Neural cell (in vitro differentiated cells): ENCODE measurements around the gene WDR82. TPM values are rescaled to one million over a fixed set of nuclear protein-coding genes. Genes with fewer than 3 reads are reported as not detected.

Experiments
- H2AFZ ChIP-seq: fragments of 200-600, 300-800 bp; sonication (generic), shearing (Covaris generic); 2 replicates; pipeline ENCODE4 v1.6.0; 2014; ENCODE audit warnings: low read depth, mild to moderate bottlenecking, antibody characterized with exemption, low read length, moderate library complexity
- H3F3A ChIP-seq: fragments of 200-600 bp; shearing (Covaris generic); 2 replicates; pipeline ENCODE4 v1.6.1; 2016; ENCODE audit warnings: mild to moderate bottlenecking, moderate library complexity, mixed read lengths, antibody characterized with exemption, low read length; ENCODE audit not compliant: insufficient read depth, poor library complexity, severe bottlenecking
- H3K27ac ChIP-seq: fragments of 200-600, 300-800 bp; sonication (generic), shearing (Covaris generic); 2 replicates; pipeline ENCODE4 v1.5.1; 2014; ENCODE audit warnings: mild to moderate bottlenecking, low read length, moderate library complexity
- H3K27me3 ChIP-seq: fragments of 300-800, 200-600 bp; sonication (generic), shearing (Covaris generic); 2 replicates; pipeline ENCODE4 v1.6.0; 2014; ENCODE audit warnings: mild to moderate bottlenecking, low read depth, low read length, moderate library complexity; ENCODE audit not compliant: insufficient read depth
- H3K36me3 ChIP-seq: fragments of 300-800, 200-600 bp; sonication (generic), shearing (Covaris generic); 2 replicates; pipeline ENCODE4 v1.5.1; 2014; ENCODE audit warnings: mild to moderate bottlenecking, antibody characterized with exemption, low read length, moderate library complexity; ENCODE audit not compliant: insufficient read depth
- H3K4me2 ChIP-seq: fragments of 300-800, 200-600 bp; sonication (generic), shearing (Covaris generic); 2 replicates; pipeline ENCODE4 v1.6.0; 2014; ENCODE audit warnings: mild to moderate bottlenecking, low read length
- H3K4me3 ChIP-seq: fragments of 300-800, 200-600 bp; sonication (generic), shearing (Covaris generic); 2 replicates; pipeline ENCODE4 v1.5.1; 2014; ENCODE audit warnings: mild to moderate bottlenecking, low read length, moderate library complexity
- H3K79me2 ChIP-seq: fragments of 200-600 bp; shearing (Covaris generic); replicated peaks from 2 replicates; pipeline ENCODE4 v1.6.0; 2014; ENCODE audit warnings: mild to moderate bottlenecking, low read length, moderate library complexity; ENCODE audit not compliant: insufficient read depth
- H3K9ac ChIP-seq: fragments of 300-800, 200-600 bp; sonication (generic), shearing (Covaris generic); 2 replicates; pipeline ENCODE4 v1.6.1; 2016; ENCODE audit warnings: mild to moderate bottlenecking, low read length, mixed read lengths
- H3K9me2 ChIP-seq: fragments of 200-600 bp; shearing (Covaris generic); 2 replicates; pipeline ENCODE4 v1.6.1; 2016; ENCODE audit warnings: mild to moderate bottlenecking, low read length, mixed read lengths; ENCODE audit not compliant: insufficient read depth
- H3K9me3 ChIP-seq: fragments of 200-600, 300-800 bp; sonication (generic), shearing (Covaris generic); 2 replicates; pipeline ENCODE4 v1.6.1; 2016; ENCODE audit warnings: mild to moderate bottlenecking, mixed run types, low read length, moderate library complexity, mixed read lengths
- H4K20me1 ChIP-seq: fragments of 200-600 bp; shearing (Covaris generic); 2 replicates; pipeline ENCODE4 v1.6.1; 2016; ENCODE audit warnings: mild to moderate bottlenecking, mixed run types; ENCODE audit not compliant: insufficient read depth
- CTCF ChIP-seq: fragments of 450-650 bp; IDR thresholded peaks from 2 replicates; pipeline ENCODE4 v1.5.1; 2014; ENCODE audit warnings: antibody characterized with exemption, mild to moderate bottlenecking, moderate library complexity; ENCODE audit not compliant: poor library complexity, severe bottlenecking
- EP300 ChIP-seq: fragments of 450-650 bp; conservative IDR thresholded peaks from 2 replicates; pipeline ENCODE4 v1.6.1; 2014; ENCODE audit warnings: antibody characterized with exemption, mild to moderate bottlenecking, moderate library complexity; ENCODE audit not compliant: poor library complexity, severe bottlenecking
- EZH2 ChIP-seq: fragments of 200-600, 300-800 bp; shearing (Covaris generic), sonication (generic); IDR thresholded peaks from 2 replicates; pipeline ENCODE4 v1.6.1; 2014; ENCODE audit warnings: antibody characterized with exemption, low read length, borderline replicate concordance, mild to moderate bottlenecking; ENCODE audit not compliant: insufficient read depth, poor library complexity, severe bottlenecking
- MXI1 ChIP-seq: fragments of 450-650 bp; conservative IDR thresholded peaks from 2 replicates; pipeline ENCODE4 v1.6.1; 2014; ENCODE audit warnings: antibody characterized with exemption, mild to moderate bottlenecking; ENCODE audit not compliant: poor library complexity, severe bottlenecking
- POLR2AphosphoS5 ChIP-seq: IDR thresholded peaks from 2 replicates; pipeline ENCODE4 v1.6.1; 2012
- RAD21 ChIP-seq: fragments of 450-650 bp; conservative IDR thresholded peaks from 2 replicates; pipeline ENCODE4 v1.6.1; 2014; ENCODE audit warnings: antibody characterized with exemption, mild to moderate bottlenecking, moderate library complexity
- SMC3 ChIP-seq: fragments of 450-650 bp; conservative IDR thresholded peaks from 2 replicates; pipeline ENCODE4 v1.6.1; 2014; ENCODE audit warnings: antibody characterized with exemption, mild to moderate bottlenecking, moderate library complexity; ENCODE audit not compliant: poor library complexity
- TAF1 ChIP-seq: IDR thresholded peaks from 2 replicates; pipeline ENCODE4 v1.6.1; 2012; ENCODE audit warnings: low read depth
- polyA plus RNA-seq: library from polyadenylated mRNA; depleted of rRNA; stranded (reverse); fragments of >200 nt; gene quantifications from 2 replicates; pipeline ENCODE4 v1.2.3, GENCODE V29; 2014
- TF ChIP-seq, protein P1 (sequence below): IDR thresholded peaks from 2 replicates; pipeline ENCODE4 v1.6.1; 2012; ENCODE audit warnings: borderline replicate concordance

The WDR82 gene
- polyA plus RNA-seq, 1 donor from 2014 or later = 163 TPM

DNA sequence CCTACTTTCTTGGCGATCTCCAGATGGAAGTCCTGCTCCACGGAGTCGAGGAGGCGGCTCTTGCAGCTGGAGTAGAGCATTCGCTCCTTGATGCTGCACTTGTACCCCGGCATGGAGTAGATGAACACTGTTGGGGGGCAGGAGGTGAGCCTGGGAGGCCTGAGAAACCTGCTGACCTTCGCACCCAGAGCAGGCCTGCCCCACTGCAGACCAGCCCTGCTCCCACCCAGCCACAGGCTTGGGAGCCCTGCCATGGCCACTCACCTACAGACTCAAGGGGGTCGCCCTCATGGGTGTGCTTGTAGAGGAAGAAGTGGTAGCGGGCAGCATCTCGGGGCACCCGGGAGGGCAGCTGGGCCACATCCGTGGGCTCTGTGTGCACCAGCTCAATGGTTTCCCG lies 48.8 kb downstream of the WDR82 start:
- H3K36me3 ChIP-seq = peaks cover 8% of the 10 kb centered on the region
- no peaks in the 10 kb centered on the region for H3F3A ChIP-seq
- H4K20me1 ChIP-seq = no peaks in the 10 kb centered on the region
- no peak overlapping the region for H3K4me3 ChIP-seq
- H3K9me3 ChIP-seq = no peaks in the 10 kb centered on the region
- no peaks in the 10 kb centered on the region for H3K79me2 ChIP-seq
- no peak overlapping the region for H3K27ac ChIP-seq
- H3K27me3 ChIP-seq = no peaks in the 10 kb centered on the region
- H2AFZ ChIP-seq = no peak overlapping the region
- TF ChIP-seq EP300 (no peak), EZH2 (no peak)
- no peak overlapping the region for H3K4me2 ChIP-seq
- no peak overlapping the region for H3K9ac ChIP-seq
- H3K9me2 ChIP-seq = no peaks in the 10 kb centered on the region

DNA sequence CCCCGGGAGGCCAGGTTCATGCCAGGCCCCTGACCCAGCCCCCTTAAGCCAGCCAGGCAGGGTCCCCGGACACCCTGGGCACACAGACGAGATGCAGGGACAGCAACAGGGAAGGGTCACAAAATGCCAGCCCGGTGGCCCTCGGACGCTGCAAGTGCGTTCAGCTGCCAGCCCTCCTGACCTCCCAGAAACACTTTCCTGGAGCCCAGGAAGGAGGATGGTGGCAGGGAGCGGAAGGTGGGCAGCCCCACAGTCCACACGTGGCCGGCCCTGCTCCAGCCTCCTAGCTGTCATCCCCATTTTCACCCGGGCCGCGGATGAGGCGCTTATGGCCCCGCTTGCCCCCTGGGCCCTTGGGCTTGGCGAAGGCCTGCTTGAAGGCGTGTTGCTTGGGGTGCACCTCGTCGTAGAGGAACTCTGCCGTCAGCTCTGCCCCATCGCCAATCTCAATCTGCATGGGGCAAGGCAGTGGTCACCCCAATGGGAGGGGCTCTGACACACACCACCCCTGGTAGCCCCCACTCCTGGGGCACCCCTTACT lies 49.6 kb downstream of the WDR82 start:
- Histone ChIP-seq H2AFZ (no peak overlapping the region), H3K27ac (no peak overlapping the region), H3K36me3 (peaks cover 8% of the 10 kb centered on the region), H3K4me3 (no peak overlapping the region), H3K9me3 (no peaks in the 10 kb centered on the region), H3K9ac (no peak overlapping the region), H3K79me2 (no peaks in the 10 kb centered on the region), H3K27me3 (no peaks in the 10 kb centered on the region), H4K20me1 (no peaks in the 10 kb centered on the region), H3K9me2 (no peaks in the 10 kb centered on the region), H3F3A (no peaks in the 10 kb centered on the region), H3K4me2 (no peak overlapping the region)
- TF ChIP-seq SMC3 (no peak), EP300 (no peak), CTCF (no peak), RAD21 (no peak), TAF1 (no peak), EZH2 (no peak), POLR2AphosphoS5 (no peak), MXI1 (no peak)
- TF ChIP-seq, protein P1, sequence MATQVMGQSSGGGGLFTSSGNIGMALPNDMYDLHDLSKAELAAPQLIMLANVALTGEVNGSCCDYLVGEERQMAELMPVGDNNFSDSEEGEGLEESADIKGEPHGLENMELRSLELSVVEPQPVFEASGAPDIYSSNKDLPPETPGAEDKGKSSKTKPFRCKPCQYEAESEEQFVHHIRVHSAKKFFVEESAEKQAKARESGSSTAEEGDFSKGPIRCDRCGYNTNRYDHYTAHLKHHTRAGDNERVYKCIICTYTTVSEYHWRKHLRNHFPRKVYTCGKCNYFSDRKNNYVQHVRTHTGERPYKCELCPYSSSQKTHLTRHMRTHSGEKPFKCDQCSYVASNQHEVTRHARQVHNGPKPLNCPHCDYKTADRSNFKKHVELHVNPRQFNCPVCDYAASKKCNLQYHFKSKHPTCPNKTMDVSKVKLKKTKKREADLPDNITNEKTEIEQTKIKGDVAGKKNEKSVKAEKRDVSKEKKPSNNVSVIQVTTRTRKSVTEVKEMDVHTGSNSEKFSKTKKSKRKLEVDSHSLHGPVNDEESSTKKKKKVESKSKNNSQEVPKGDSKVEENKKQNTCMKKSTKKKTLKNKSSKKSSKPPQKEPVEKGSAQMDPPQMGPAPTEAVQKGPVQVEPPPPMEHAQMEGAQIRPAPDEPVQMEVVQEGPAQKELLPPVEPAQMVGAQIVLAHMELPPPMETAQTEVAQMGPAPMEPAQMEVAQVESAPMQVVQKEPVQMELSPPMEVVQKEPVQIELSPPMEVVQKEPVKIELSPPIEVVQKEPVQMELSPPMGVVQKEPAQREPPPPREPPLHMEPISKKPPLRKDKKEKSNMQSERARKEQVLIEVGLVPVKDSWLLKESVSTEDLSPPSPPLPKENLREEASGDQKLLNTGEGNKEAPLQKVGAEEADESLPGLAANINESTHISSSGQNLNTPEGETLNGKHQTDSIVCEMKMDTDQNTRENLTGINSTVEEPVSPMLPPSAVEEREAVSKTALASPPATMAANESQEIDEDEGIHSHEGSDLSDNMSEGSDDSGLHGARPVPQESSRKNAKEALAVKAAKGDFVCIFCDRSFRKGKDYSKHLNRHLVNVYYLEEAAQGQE = no peak

DNA sequence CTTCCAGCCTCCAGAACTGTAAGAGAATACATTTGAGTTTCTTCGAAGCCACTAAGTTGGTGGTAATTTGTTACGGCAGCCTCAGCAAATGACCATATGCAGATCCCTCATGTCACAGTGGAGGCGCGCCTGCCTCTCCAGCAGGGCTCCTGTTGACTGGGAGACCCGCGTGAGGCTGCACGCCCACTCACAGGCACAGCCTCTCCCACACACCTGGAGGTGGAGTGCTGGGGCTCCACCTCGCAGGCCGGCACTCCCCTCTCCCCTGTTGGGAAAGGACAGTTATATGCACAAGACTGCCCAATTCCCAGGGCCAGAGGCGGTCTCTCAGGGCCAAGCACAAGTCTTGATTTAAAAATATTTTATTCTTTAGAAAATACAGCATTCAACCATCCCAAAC lies 50.2 kb downstream of the WDR82 start:
- H3K79me2 ChIP-seq = no peaks in the 10 kb centered on the region
- H3K9ac ChIP-seq = no peak overlapping the region
- H4K20me1 ChIP-seq = no peaks in the 10 kb centered on the region
- no peak overlapping the region for H2AFZ ChIP-seq
- TF ChIP-seq, protein P1 = no peak
- TF ChIP-seq RAD21 = no peak
- TF ChIP-seq POLR2AphosphoS5 = no peak
- TF ChIP-seq SMC3 = no peak
- no peak for TF ChIP-seq EP300
- no peak for TF ChIP-seq EZH2
- TF ChIP-seq CTCF = no peak
- TF ChIP-seq MXI1 = no peak
- no peak for TF ChIP-seq TAF1
- H3K4me3 ChIP-seq = no peak overlapping the region
- H3K9me2 ChIP-seq = no peaks in the 10 kb centered on the region
- no peaks in the 10 kb centered on the region for H3K9me3 ChIP-seq
- H3F3A ChIP-seq = no peaks in the 10 kb centered on the region
- no peak overlapping the region for H3K27ac ChIP-seq
- no peak overlapping the region for H3K4me2 ChIP-seq
- peaks cover 8% of the 10 kb centered on the region for H3K36me3 ChIP-seq
- no peaks in the 10 kb centered on the region for H3K27me3 ChIP-seq
